Measurements from ENCODE around the gene BCR. TPM values are rescaled to one million over a fixed set of nuclear protein-coding genes. Genes with fewer than 3 reads are reported as not detected.
A peak's percentile ranks its signal among the peaks of the same experiment; 100 is the strongest.

The BCR gene
- total RNA-seq, 2 experiments from 2014 or later: 60.0 to 64.8 TPM

GRCh38 chr22:23305321-23305910 is 125.1 kb downstream of the BCR start:
- Mint-ChIP-seq H3K4me1 (ENCODE audit: low read depth) (no peaks in the 10 kb centered on the region), H3K4me3 (no peak overlapping the region), H3K36me3 (ENCODE audit: low read depth) (peaks cover 38% of the 10 kb centered on the region), H3K27ac (no peak overlapping the region), H3K9me3 (no peaks in the 10 kb centered on the region), H3K27me3 (no peaks in the 10 kb centered on the region)
- intact Hi-C loops (cut with DNase I, micrococcal nuclease): no loop called here
- Histone ChIP-seq H3K36me3 (ENCODE audit: insufficient read depth, low read length) (peaks cover 30% of the 10 kb centered on the region), H3K27me3 (ENCODE audit: control insufficient read depth in 1 of 2, insufficient read depth in 2 of 2, low read length in 2 of 2) (no peaks in the 10 kb centered on the region), H3K4me3 (ENCODE audit: low read length) (no peak overlapping the region), H3K4me1 (ENCODE audit: insufficient read depth, low read length) (no peaks in the 10 kb centered on the region), H3K27ac (ENCODE audit: low read depth in 1 of 2, low read length in 2 of 2) (no peak overlapping the region), H3K9me3 (ENCODE audit: control insufficient read depth in 1 of 2, insufficient read depth in 1 of 2, low read length in 2 of 2) (no peaks in the 10 kb centered on the region)
- no peak for TF ChIP-seq CTCF (IDR thresholded peaks at IDR 0.05)
- ATAC-seq (ENCODE audit: poor library complexity): no peak
- ChIA-PET CTCF (no interaction called here), POLR2A (no interaction called here)
- DNase-seq: no peak

- Mint-ChIP-seq H3K27ac (no peak overlapping the region), H3K9me3 (no peaks in the 10 kb centered on the region), H3K4me3 (no peak overlapping the region), H3K27me3 (no peaks in the 10 kb centered on the region), H3K36me3 (ENCODE audit: low read depth) (peaks cover 34% of the 10 kb centered on the region), H3K4me1 (ENCODE audit: low read depth) (no peaks in the 10 kb centered on the region)
- no peaks in the 10 kb centered on the region for H3K27me3 ChIP-seq (ENCODE audit: control insufficient read depth in 1 of 2, insufficient read depth in 2 of 2, low read length in 2 of 2)
- ATAC-seq (ENCODE audit: poor library complexity): no peak
- H3K27ac ChIP-seq (ENCODE audit: low read depth in 1 of 2, low read length in 2 of 2): no peak overlapping the region
- DNase-seq: no peak
- intact Hi-C loops (cut with DNase I, micrococcal nuclease): no loop called here
- ChIA-PET CTCF (no interaction called here), POLR2A (no interaction called here)
- TF ChIP-seq CTCF (IDR thresholded peaks at IDR 0.05): no peak
- H3K9me3 ChIP-seq (ENCODE audit: control insufficient read depth in 1 of 2, insufficient read depth in 1 of 2, low read length in 2 of 2): no peaks in the 10 kb centered on the region
- H3K36me3 ChIP-seq (ENCODE audit: insufficient read depth, low read length): peaks cover 26% of the 10 kb centered on the region
- H3K4me3 ChIP-seq (ENCODE audit: low read length): no peak overlapping the region
- H3K4me1 ChIP-seq (ENCODE audit: insufficient read depth, low read length): no peaks in the 10 kb centered on the region
These were observed 125.6 kb downstream of the BCR start for GRCh38 chr22:23305922-23306374.

- Mint-ChIP-seq H3K4me1 (ENCODE audit: low read depth) (no peaks in the 10 kb centered on the region), H3K27me3 (no peaks in the 10 kb centered on the region), H3K9me3 (no peaks in the 10 kb centered on the region), H3K4me3 (no peak overlapping the region), H3K27ac (no peak overlapping the region), H3K36me3 (ENCODE audit: low read depth) (peaks cover 28% of the 10 kb centered on the region)
- Histone ChIP-seq H3K27me3 (ENCODE audit: control insufficient read depth in 1 of 2, insufficient read depth in 2 of 2, low read length in 2 of 2) (no peaks in the 10 kb centered on the region), H3K4me1 (ENCODE audit: insufficient read depth, low read length) (no peaks in the 10 kb centered on the region), H3K9me3 (ENCODE audit: control insufficient read depth in 1 of 2, insufficient read depth in 1 of 2, low read length in 2 of 2) (no peaks in the 10 kb centered on the region), H3K36me3 (ENCODE audit: insufficient read depth, low read length) (peaks cover 21% of the 10 kb centered on the region), H3K27ac (ENCODE audit: low read depth in 1 of 2, low read length in 2 of 2) (no peak overlapping the region), H3K4me3 (ENCODE audit: low read length) (no peak overlapping the region)
- POLR2A ChIA-PET: no interaction called here
- CTCF ChIA-PET: no interaction called here
- no peak for TF ChIP-seq CTCF (IDR thresholded peaks at IDR 0.05)
- ATAC-seq (ENCODE audit: poor library complexity) (no peak), DNase-seq (peak in 1 of 14 experiments; percentile 15)
- intact Hi-C loops (cut with DNase I, micrococcal nuclease): no loop called here
These were observed 126.2 kb downstream of the BCR start for GRCh38 chr22:23306438-23306921.
